ENCODE data around the gene FAM221B. TPM values are rescaled to one million over a fixed set of nuclear protein-coding genes. Genes with fewer than 3 reads are reported as not detected.

Gene FAM221B
- total RNA-seq, 4 donors from 2014 or later: not detected

GRCh38 chr9:35859310-35859989, 30.9 kb upstream of the FAM221B start:
- H3K27me3 ChIP-seq: peaks cover 6 to 12% (median 8%) of the 10 kb centered on the region in 3 donors

GRCh38 chr9:35858458-35858857, 29.9 kb upstream of the FAM221B start:
- H3K4me3 ChIP-seq: no peak overlapping the region
- TF ChIP-seq POLR2A (IDR thresholded peaks at IDR 0.05): no peak
- TF ChIP-seq CTCF (IDR thresholded peaks at IDR 0.05 in 4 of 5, conservative IDR thresholded peaks at IDR 0.05 in 1 of 5): no peak
- no peak for DNase-seq
- no peaks in the 10 kb centered on the region for H3K36me3 ChIP-seq
- H3K9me3 ChIP-seq: no peaks in the 10 kb centered on the region
- peaks cover 0 to 8% (median 5%) of the 10 kb centered on the region in 3 donors for H3K27me3 ChIP-seq
- no peak overlapping the region for H3K27ac ChIP-seq
- in situ Hi-C loops (cut with MboI; ENCODE audit: low sequenced_read_pairs in 4 of 4): no loop called here
- no peaks in the 10 kb centered on the region for H3K4me1 ChIP-seq
- intact Hi-C loops (cut with DNase I; ENCODE audit: low total_unique reads): no loop called here
- no peak for ATAC-seq

More at GRCh38 chr9:35859310-35859989, 30.9 kb upstream of the FAM221B start:
- in situ Hi-C loops (cut with MboI; ENCODE audit: low sequenced_read_pairs in 4 of 4) (no loop called here), intact Hi-C loops (cut with DNase I; ENCODE audit: low total_unique reads) (no loop called here)
- H3K4me1 ChIP-seq: no peaks in the 10 kb centered on the region
- no peak for DNase-seq
- no peak overlapping the region for H3K27ac ChIP-seq
- TF ChIP-seq POLR2A (IDR thresholded peaks at IDR 0.05) (no peak), CTCF (IDR thresholded peaks at IDR 0.05 in 4 of 5, conservative IDR thresholded peaks at IDR 0.05 in 1 of 5) (no peak)
- no peak overlapping the region for H3K4me3 ChIP-seq
- no peak for ATAC-seq
- H3K36me3 ChIP-seq: no peaks in the 10 kb centered on the region
- no peaks in the 10 kb centered on the region for H3K9me3 ChIP-seq

- Histone ChIP-seq H3K4me3 (no peak overlapping the region), H3K4me1 (no peaks in the 10 kb centered on the region), H3K27me3 (no peaks in the 10 kb centered on the region), H3K36me3 (peaks cover 0 to 7% of the 10 kb centered on the region in 2 donors), H3K27ac (no peak overlapping the region), H3K9me3 (no peaks in the 10 kb centered on the region)
- TF ChIP-seq POLR2A (IDR thresholded peaks at IDR 0.05) (no peak), CTCF (IDR thresholded peaks at IDR 0.05 in 4 of 5, conservative IDR thresholded peaks at IDR 0.05 in 1 of 5) (no peak)
- DNase-seq (no peak), ATAC-seq (no peak)
- in situ Hi-C loops (cut with MboI; ENCODE audit: low sequenced_read_pairs in 4 of 4) (no loop called here), intact Hi-C loops (cut with DNase I; ENCODE audit: low total_unique reads) (no loop called here)
Observed at GRCh38 chr9:35856882-35857281, 28.4 kb upstream of the FAM221B start.

GRCh38 chr9:35856206-35856605, 27.7 kb upstream of the FAM221B start:
- H3K9me3 ChIP-seq: no peaks in the 10 kb centered on the region
- no peak overlapping the region for H3K27ac ChIP-seq
- H3K4me1 ChIP-seq: no peaks in the 10 kb centered on the region
- DNase-seq (no peak), ATAC-seq (no peak)
- H3K27me3 ChIP-seq: no peaks in the 10 kb centered on the region
- H3K4me3 ChIP-seq: no peak overlapping the region
- no peak for TF ChIP-seq CTCF (IDR thresholded peaks at IDR 0.05 in 4 of 5, conservative IDR thresholded peaks at IDR 0.05 in 1 of 5)
- no peak for TF ChIP-seq POLR2A (IDR thresholded peaks at IDR 0.05)
- in situ Hi-C loops (cut with MboI; ENCODE audit: low sequenced_read_pairs in 4 of 4) (no loop called here), intact Hi-C loops (cut with DNase I; ENCODE audit: low total_unique reads) (no loop called here)
- H3K36me3 ChIP-seq: peaks cover 0 to 7% of the 10 kb centered on the region in 2 donors
